CD4-positive, alpha-beta T cell treated with Interleukin-4 for 1 hour (primary cell): ENCODE results near the gene BLOC1S1.

Experiments
- DNase-seq, 2 donors: peaks; one replicate each; pipeline ENCODE4 v3.0.0-alpha.2; 2020 to 2022

The BLOC1S1 gene

DNA sequence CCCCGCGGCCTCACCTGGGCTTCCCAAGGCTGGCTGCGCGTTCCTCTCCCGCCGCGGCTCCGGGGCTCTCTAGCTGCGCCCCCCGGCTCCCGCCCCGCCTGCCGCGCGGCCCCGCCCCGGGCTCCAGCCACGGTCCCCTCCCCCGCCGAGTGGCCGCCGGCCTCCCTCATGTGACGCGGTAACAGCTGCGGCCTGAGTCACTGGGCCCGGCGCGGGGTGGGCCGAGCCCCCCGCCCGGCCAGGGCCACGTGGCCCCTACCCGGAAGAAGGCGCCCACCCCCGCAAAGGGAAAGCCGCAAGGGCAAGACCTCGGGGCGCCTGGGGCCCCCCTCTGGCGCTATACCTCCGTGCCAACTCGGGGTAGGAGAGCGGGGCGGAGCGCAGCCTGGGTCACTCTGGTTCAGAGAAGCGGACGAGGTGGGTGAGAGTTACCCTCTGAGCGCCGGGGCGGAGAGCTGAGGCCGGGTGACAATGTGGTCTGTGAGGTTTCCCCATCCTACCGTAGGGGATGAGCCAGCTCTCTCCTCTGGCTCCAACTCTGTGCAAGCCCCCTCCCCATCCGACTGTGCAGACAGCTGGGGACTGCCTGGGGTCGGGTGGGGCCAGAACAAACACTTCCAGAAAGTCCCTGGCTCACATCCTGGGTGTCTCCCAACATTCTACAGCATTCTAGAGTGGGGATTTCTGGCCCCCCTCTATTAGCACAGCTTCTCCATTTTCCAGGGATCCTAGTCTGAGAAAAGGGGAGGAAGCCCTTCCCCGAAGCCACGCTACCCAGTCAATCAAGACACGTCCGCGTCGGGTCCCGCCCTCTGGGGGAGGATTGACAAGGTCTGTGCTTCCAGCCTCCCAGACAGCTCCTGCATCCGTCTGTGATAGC lies 13.3 kb downstream of the BLOC1S1 start, which contains the start of gene CD63:
CD63 (minus strand) TSS at position 71 of the 880 bp plus-strand sequence. CDS start 668 bp downstream, outside the sequence.
- peak; percentile 59 to 63 for DNase-seq

DNA sequence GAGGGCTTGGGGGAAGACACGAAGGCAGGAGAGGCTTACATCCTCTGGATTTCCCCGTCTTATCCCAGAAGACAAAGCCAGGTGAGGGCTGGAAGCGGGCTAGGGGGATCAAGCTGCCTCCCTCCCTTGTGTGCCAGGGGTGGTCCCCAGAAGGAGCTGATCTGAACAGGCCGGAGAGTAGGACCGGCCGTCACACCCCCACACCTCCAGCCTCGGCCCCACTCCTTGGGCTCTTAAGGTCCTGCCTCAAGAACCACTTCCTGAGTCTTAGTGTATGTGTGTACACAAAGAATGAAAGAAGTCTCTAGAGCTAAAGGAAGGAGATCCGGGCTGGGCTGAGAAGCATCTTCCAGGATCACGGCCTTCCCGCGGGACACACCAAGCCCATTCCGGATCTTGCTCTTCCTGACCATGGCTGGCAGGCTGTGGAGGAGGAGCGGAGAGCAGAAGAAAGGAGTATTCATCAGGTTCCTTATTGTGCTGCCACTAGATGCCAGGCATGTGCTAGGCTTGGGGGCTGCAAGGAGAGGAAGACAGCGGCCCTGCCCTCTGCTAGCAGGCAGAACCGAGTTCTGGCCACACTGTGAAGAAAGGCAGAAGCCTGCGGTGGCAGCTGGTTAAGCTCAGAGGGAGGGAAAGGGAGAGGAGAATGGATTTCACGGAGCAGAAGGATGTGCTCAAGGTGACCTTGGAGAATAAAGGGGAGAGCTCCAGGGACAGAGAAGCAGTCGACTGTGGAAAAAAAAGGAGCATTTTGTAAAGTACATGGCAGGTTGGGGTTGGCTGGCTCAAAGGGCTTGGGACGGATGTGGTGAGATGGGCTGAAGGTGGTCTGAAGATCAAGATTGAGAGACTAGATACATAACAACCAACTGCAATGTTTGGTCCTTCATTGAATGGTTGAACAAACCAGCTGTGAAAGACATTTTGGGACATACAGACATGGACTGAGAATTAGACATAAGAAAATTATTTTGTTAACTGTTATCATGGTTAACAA lies 14.3 kb downstream of the BLOC1S1 start:
- DNase-seq = peak; percentile 37 to 40

- DNase-seq = no peak
These were observed 16.4 kb downstream of the BLOC1S1 start for GRCh38 chr12:55732288-55732687.

GRCh38 chr12:55733021-55733555 lies 17.2 kb downstream of the BLOC1S1 start:
- no peak for DNase-seq

DNA sequence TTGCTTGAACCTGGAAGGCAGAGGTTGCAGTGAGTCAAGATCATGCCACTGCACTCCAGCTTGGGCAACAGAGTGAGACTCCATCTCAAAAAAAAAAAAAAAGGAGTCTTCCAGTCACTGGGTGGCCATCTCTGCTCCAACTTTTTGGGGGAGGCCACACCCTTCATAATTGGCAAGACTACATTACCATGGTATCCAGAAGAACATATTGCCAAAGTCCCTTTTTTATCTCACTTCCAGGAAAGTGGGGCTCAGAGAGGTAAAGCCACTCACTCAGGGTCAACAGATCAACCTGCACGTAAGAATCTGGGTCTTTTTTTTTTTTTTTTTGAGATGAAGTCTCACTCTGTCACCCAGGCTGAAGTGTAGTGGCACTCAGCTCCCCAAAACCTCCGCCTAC lies 18.0 kb downstream of the BLOC1S1 start:
- DNase-seq = no peak

- DNase-seq = no peak
These were observed 18.7 kb downstream of the BLOC1S1 start for GRCh38 chr12:55734595-55734994.

DNA sequence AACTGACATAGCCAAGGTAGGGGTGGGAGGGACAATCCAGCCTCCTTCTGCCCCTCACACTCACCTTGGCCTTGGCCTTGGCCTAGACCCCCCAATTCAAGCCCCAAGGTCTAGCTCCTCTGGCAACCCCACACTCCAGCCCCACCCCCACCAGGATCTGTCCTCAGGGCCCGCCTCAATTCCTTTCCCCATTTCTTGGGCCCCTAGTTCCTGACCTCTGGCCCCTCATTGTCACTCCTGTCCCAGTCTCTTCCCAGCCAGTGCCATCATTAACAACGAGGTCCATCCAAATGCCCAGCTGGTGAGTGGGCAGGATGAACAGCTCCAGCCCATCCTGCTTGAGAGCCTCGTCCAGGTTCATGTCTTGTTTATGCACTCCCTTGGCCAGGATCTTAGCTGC lies 20.2 kb downstream of the BLOC1S1 start:
- no peak for DNase-seq

DNA sequence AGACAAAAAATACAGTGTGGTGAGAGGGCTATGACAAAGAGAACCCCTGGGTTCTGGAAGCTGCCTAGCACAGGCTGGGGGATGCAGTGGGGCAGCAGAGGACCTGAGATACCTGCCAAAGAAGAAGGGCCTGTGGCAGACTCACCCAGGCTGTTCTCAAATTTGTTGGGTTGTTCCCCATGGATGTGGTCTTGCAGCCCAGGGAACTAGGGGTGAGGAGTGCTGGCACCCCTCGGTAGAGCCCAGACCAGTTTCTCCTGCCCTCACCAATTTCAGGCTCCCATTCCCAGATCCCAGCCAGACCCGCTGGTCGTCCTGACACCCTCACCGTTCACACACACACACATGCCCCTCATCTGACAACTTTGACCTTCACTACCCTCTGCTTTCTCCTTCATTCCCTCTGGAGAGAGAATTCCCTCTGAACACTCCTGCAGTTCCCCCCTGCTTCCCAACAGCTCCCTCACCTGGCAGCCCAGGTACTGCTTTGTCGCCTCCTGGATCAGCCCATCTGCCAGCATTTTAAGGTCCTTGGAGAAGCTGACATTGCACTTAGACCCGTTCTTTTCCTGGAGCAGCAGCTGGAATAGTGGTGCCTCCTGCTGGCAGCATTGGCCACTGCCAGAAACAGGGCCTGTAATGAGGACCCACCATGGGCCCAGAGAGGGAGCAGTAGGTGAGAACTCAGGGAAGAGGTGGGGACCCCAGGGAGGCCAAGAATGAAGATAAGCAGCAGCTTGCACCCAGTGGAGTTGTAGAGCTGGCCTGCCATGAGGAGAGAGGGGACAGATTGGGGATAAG lies 21.1 kb downstream of the BLOC1S1 start:
- peak; percentile 67 to 68 for DNase-seq

- DNase-seq = no peak
These were observed 21.8 kb downstream of the BLOC1S1 start for GRCh38 chr12:55737581-55738122.

DNA sequence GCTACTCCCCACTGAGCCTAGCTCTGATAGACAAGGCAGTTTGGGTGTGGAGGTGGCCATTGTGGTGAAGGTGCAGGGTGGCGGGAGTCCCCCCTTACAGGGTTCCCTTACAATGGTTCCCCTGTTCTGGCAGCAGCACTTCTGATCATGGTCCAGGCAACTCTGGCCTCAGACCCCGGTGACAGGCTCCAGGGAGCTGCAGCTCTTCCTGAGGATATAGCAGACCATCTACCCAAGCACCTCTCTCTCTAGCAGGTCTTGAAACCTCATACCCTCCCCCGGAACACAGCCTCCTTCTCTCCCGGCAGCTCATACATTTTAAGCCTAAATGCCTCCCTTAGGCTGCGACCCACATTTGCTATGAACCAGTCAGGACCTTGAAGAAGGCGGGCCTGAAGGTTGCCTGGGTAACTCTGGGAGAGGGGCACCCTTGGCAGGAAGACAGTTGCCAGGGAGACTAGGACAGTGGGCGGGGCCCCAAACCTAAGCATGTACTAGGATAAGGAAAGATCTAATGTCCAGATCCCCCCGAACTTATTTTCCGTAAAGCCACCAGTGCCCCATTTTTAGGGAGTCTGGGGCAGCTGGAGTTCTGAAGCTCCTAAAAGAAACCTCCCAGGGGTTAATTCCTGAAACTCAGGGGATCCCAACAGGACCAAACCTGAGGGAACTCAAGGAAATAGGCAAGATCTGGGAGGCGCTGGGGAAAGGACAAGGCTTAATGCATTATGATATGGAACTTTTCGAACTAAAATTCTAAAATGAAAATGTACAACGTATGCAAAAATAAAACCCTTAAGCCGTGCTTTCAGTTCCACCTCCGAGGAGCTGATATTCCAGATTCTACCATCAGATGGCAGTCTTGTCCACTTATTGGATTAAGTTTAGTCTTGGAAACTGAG lies 22.5 kb downstream of the BLOC1S1 start:
- DNase-seq = peak; percentile 82 to 91

DNA sequence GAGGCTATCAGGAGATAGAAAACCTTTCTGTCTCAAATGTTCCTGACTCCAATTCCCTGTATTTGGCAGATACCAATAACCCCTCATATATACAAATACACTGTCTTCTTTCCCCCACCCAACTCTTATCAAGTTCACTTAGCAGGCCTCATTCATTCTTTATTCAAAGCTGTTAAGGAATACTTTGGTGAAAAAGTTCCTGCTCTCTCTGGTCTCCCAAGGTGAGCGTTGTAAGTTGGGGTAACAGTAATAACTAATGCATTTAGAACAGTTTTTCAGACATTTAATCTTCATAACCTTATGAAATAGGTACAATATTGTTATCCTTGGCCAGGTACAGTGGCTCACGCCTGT lies 23.2 kb downstream of the BLOC1S1 start:
- no peak for DNase-seq

DNA sequence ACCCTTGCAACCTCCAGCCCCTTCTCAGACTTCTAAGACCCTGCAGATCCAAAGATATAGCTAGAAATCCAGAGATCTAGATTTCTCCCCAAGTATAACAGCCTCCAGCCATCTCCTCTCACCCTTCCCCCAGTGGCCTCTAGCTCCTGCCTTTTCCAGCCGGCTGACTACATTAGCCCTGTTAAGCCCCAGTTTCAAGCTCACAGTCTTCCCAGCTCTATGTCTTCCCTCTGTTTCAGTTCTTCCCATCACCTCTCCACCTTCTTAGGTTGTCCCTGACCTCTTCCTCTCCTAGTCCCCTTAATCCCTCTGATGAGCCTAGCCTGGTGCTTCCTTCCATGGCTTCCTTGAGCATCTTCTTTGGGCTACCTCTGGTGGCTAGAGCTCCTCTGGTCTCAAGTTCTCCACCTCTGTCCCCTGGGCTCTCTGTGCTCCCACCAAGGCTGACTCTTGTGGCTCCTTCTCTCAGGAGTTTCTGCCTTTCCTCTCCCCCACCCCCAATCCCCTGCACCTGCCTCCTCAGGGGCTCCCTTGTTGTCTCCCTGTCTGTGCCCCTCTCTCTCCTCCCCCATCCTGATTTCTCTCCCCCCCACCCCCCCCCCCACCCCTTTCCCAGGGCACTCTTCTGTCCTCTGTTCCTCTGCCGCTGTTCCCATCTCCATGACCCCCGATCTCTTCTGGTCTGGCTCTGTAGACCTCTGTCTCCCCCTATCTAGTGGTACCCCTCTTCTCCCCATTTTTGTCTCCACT lies 26.3 kb downstream of the BLOC1S1 start:
- no peak for DNase-seq

GRCh38 chr12:55742719-55743405 lies 27.0 kb downstream of the BLOC1S1 start, which contains the start of gene GDF11:
Gene GDF11 (plus strand): TSS chr12:55743122. CDS start chr12:55743317, 195 bp downstream.
- peak; percentile 73 to 80 for DNase-seq

DNA sequence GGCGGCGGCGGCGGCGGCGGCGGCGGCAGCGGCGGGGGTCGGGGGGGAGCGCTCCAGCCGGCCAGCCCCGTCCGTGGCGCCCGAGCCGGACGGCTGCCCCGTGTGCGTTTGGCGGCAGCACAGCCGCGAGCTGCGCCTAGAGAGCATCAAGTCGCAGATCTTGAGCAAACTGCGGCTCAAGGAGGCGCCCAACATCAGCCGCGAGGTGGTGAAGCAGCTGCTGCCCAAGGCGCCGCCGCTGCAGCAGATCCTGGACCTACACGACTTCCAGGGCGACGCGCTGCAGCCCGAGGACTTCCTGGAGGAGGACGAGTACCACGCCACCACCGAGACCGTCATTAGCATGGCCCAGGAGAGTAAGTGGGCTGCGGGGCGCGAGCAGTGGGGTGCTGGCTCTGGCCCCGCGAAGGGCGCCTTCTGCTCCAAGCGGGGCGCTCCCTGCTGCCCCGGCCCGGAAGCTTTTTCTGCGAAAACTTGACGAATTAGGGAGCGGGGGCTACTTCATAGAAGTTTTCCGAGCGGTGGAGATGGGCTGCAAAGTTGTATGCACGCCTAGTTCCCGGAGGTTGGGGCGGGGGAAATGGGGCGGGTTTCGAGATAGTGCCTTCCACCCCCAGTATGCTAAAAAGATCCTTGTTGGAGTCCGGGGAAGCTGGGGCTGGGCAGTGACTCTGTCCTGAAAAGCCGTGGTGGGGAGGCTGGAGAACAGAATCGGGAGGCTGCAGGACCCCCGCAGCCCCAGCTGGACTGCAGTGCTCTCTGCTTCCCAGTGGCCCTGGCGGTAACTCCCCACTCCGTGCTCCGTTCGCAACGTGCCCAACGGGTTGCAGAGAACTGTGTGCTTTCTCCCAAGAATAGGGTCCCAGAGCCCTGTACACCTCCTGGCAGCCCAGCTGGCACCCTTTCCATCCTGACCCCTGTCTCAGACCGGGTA lies 27.8 kb downstream of the BLOC1S1 start:
- DNase-seq = peak; percentile 45 to 49

DNA sequence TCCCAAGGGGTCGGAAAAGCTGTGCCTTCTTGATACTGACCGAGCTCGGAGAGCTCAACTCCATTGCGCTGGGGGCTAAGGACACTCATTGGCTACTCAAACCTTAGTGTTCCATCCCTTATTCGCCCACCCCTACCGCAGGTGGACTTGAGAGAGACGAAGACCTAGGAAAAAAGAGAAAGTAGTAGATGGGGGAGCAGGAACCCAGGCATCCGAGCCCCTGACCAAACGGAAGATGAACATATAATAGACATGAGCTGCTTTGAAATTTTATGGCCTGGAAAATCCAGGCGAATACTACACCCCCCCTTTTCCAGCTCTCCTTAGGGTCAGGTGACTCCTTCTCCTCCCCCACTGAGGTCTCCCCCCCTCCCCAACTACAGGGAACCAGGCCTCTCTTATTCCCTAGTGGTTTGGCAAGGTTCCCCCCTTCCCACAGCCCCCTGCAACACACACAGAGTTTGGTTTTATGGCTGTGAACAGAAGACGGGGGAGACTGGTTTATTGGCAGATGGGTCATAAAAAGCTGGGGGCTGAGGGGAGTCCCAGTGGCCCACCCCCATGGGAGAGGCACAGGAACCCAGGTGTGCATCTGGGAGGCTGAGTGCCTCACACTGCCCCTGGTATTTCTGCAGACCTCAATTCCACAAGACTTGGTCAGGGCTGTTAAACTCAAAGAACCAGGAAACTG lies 28.6 kb downstream of the BLOC1S1 start:
- no peak for DNase-seq

- no peak for DNase-seq
These were observed 29.7 kb downstream of the BLOC1S1 start for GRCh38 chr12:55745361-55746173.
